Endothelial cell of umbilical vein (primary cell): ENCODE data around the gene INTS2. TPM values are rescaled to one million over a fixed set of nuclear protein-coding genes. Genes with fewer than 3 reads are reported as not detected.

Experiments
- BruUV-seq: library from RNA; stranded (reverse); fragments of 400-500 nt; replicated peaks from 2 replicates; lab custom pipeline; 2021; lab: Mats Ljungman, UMichigan
- CTCF ChIA-PET: fragments of 300-600, 350-600 bp; sonication (Branson Sonifier 250); formaldehyde crosslinking; loops from one replicate; lab custom pipeline; 2021; ENCODE audit warnings: antibody characterized with exemption, inconsistent platforms; lab: Charles Lee
- POLR2A ChIA-PET: fragments of 300-600, 350-600 bp; sonication (Branson Sonifier 250); formaldehyde crosslinking; loops from one replicate; lab custom pipeline; 2021; ENCODE audit warnings: antibody characterized with exemption, inconsistent platforms; lab: Charles Lee
- DNase-seq: peaks from one replicate; pipeline ENCODE4 v3.0.0-alpha.2; 2011; ENCODE audit warnings: low read depth, low spot score
- FAIRE-seq: peaks from 2 replicates; lab custom pipeline; 2011; peaks lifted over from hg19 to GRCh38; lab: Jason Lieb, UNC
- H2AFZ ChIP-seq: 2 replicates; pipeline ENCODE4 v1.6.0; 2012; ENCODE audit warnings: low read depth, low read length, control low read depth, inconsistent platforms
- H3K27ac ChIP-seq: 2 replicates; pipeline ENCODE4 v1.5.1; 2011; ENCODE audit warnings: low read depth, mild to moderate bottlenecking, control low read depth, low read length, moderate library complexity; ENCODE audit not compliant: insufficient read depth
- H3K27me3 ChIP-seq, 2 experiments: 2 replicates each; pipeline versions ENCODE4 v1.6.0 to v1.6.1; 2011; ENCODE audit warnings: low read length in 2 of 2, mixed read lengths in 1 of 2; ENCODE audit not compliant: control insufficient read depth in 2 of 2, insufficient read depth in 2 of 2
- H3K36me3 ChIP-seq, 2 experiments: 2 replicates in 1 of 2; 3 replicates in 1 of 2; pipeline ENCODE4 v1.5.1; 2011; ENCODE audit warnings: low read length in 2 of 2, mild to moderate bottlenecking in 1 of 2, moderate library complexity in 1 of 2; ENCODE audit not compliant: control insufficient read depth in 2 of 2, insufficient read depth in 2 of 2; ENCODE audit errors: extremely low read depth in 1 of 2
- H3K4me1 ChIP-seq: 3 replicates; pipeline ENCODE4 v1.5.1; 2011; ENCODE audit warnings: mild to moderate bottlenecking, low read length; ENCODE audit not compliant: control insufficient read depth, insufficient read depth; ENCODE audit errors: extremely low read depth
- H3K4me2 ChIP-seq: 2 replicates; pipeline ENCODE4 v1.6.1; 2011; ENCODE audit warnings: low read length, control low read depth, mixed read lengths; ENCODE audit not compliant: insufficient read depth
- H3K4me3 ChIP-seq, 3 experiments: fragments of 200-600 bp in 1 of 3; sonication (generic), shearing (Covaris generic) in 1 of 3; replicated peaks in 1 of 3; 2 replicates each; pipeline ENCODE4 v1.5.1; 2011 to 2016; ENCODE audit warnings: control low read depth in 3 of 3, low read length in 3 of 3, mild to moderate bottlenecking in 2 of 3, inconsistent platforms in 1 of 3, low read depth in 1 of 3, moderate library complexity in 1 of 3; ENCODE audit not compliant: insufficient read depth in 1 of 3
- H3K79me2 ChIP-seq: 2 replicates; pipeline ENCODE4 v1.6.0; 2012; ENCODE audit warnings: low read length, inconsistent platforms; ENCODE audit not compliant: control insufficient read depth, insufficient read depth
- H3K9ac ChIP-seq: replicated peaks from 2 replicates; pipeline ENCODE3; 2011; ENCODE audit warnings: low read length, control low read depth; ENCODE audit not compliant: insufficient read depth; ENCODE audit errors: extremely low read depth
- H3K9me1 ChIP-seq: replicated peaks from 3 replicates; pipeline ENCODE4 v1.6.0; 2011; ENCODE audit warnings: mild to moderate bottlenecking, low read length; ENCODE audit not compliant: control insufficient read depth, insufficient read depth; ENCODE audit errors: extremely low read depth
- H3K9me3 ChIP-seq: replicated peaks from 2 replicates; pipeline ENCODE4 v1.5.1; 2012; ENCODE audit warnings: low read length, inconsistent platforms; ENCODE audit not compliant: control insufficient read depth, insufficient read depth
- H4K20me1 ChIP-seq: replicated peaks from 2 replicates; pipeline ENCODE3; 2011; ENCODE audit warnings: mild to moderate bottlenecking, low read length; ENCODE audit not compliant: control insufficient read depth, insufficient read depth; ENCODE audit errors: extremely low read depth
- CTCF ChIP-seq, 2 donors: IDR thresholded peaks; 1 replicate in 1 of 2; 2 replicates in 1 of 2; pipeline ENCODE4 v1.5.1; 2011; ENCODE audit warnings: low read length in 2 of 2, mild to moderate bottlenecking in 2 of 2, moderate library complexity in 2 of 2, control low read depth in 1 of 2, inconsistent platforms in 1 of 2, low read depth in 1 of 2; ENCODE audit not compliant: insufficient read depth in 1 of 2; ENCODE audit errors: extremely low read depth in 1 of 2
- EZH2 ChIP-seq: IDR thresholded peaks from 2 replicates; pipeline ENCODE4 v1.6.1; 2012; ENCODE audit warnings: borderline replicate concordance, low read depth, mild to moderate bottlenecking, moderate library complexity, low read length, inconsistent platforms; ENCODE audit not compliant: severe bottlenecking
- FOS ChIP-seq: IDR thresholded peaks from 2 replicates; pipeline ENCODE4 v1.6.1; 2011; ENCODE audit warnings: mild to moderate bottlenecking, low read length, moderate library complexity, borderline replicate concordance; ENCODE audit not compliant: insufficient read depth
- GATA2 ChIP-seq: IDR thresholded peaks from 2 replicates; pipeline ENCODE4 v1.7.0; 2011; ENCODE audit warnings: low read depth, mild to moderate bottlenecking, moderate library complexity, mixed read lengths, low read length; ENCODE audit not compliant: insufficient read length, insufficient read depth
- JUN ChIP-seq: IDR thresholded peaks from 2 replicates; pipeline ENCODE4 v1.6.1; 2011; ENCODE audit warnings: borderline replicate concordance, low read depth; ENCODE audit not compliant: insufficient read length, insufficient read depth
- MAX ChIP-seq: IDR thresholded peaks from 2 replicates; pipeline ENCODE4 v1.6.1; 2011; ENCODE audit not compliant: insufficient read depth, insufficient read length
- MYC ChIP-seq: IDR thresholded peaks from one replicate; pipeline ENCODE4 v1.6.1; 2011; ENCODE audit warnings: mild to moderate bottlenecking, low read depth, low read length
- POLR2A ChIP-seq: IDR thresholded peaks from 2 replicates; pipeline ENCODE4 v1.6.1; 2012; ENCODE audit warnings: low read depth, mild to moderate bottlenecking, control low read depth, low read length
- POLR2AphosphoS5 ChIP-seq: IDR thresholded peaks from 2 replicates; pipeline ENCODE4 v1.6.1; 2012; ENCODE audit warnings: low read depth, mild to moderate bottlenecking, control low read depth, low read length, moderate library complexity; ENCODE audit not compliant: insufficient read depth
- dilution Hi-C: fragments of 300-500 bp; cut with MboI; formaldehyde crosslinking; loops from one replicate; pipeline ENCODE4 v1.15.0; 2019; ENCODE audit warnings: low sequenced_read_pairs; ENCODE audit not compliant: extremely low pct_ligation_motif_present
- intact Hi-C: fragments of 100-400 bp; cut with micrococcal nuclease; formaldehyde crosslinking; loops from one replicate; pipeline ENCODE4 v1.10.0; 2022
- polyA plus RNA-seq, 4 experiments: library from polyadenylated mRNA; depleted of rRNA in 3 of 4; stranded (reverse) in 3 of 4; unstranded in 1 of 4; fragments of >200 nt; gene quantifications; 2 replicates each; pipeline versions ENCODE4 v1.2.1 to v1.2.3, GENCODE V29; 2011 to 2012; ENCODE audit warnings: missing spikeins in 1 of 4
- total RNA-seq: library from RNA; stranded (reverse); gene quantifications from 2 replicates; pipeline ENCODE4 v1.2.3, GENCODE V29; 2021

Gene INTS2
- total and polyA plus RNA-seq, 2 donors (not counting 3 experiments of a cell fraction or from before 2014, with no cell fraction given) = 6.2 to 13.4 TPM

GRCh38 chr17:61852857-61853256 is 74.9 kb downstream of the INTS2 start:
- H3K9ac ChIP-seq = no peak overlapping the region
- no TSS peak for BruUV-seq
- H4K20me1 ChIP-seq = no peaks in the 10 kb centered on the region
- intact Hi-C loops = no loop called here
- no peak overlapping the region for H2AFZ ChIP-seq
- H3K9me1 ChIP-seq = no peaks in the 10 kb centered on the region
- no peak overlapping the region for H3K4me2 ChIP-seq
- no peaks in the 10 kb centered on the region for H3K4me1 ChIP-seq
- dilution Hi-C loops = no loop called here
- H3K36me3 ChIP-seq = peaks cover 0 to 4% of the 10 kb centered on the region in 2 experiments
- TF ChIP-seq EZH2 (no peak), POLR2A (no peak), FOS (no peak), MYC (no peak), GATA2 (no peak), JUN (no peak), CTCF (IDR thresholded peaks at IDR 0.05; ENCODE audit: extremely low read depth in 1 of 2, insufficient read depth in 1 of 2, low read depth in 1 of 2, low read length in 2 of 2) (no peak), POLR2AphosphoS5 (no peak), MAX (no peak)
- FAIRE-seq = no peak
- POLR2A ChIA-PET = no interaction called here
- DNase-seq = no peak
- H3K9me3 ChIP-seq = no peaks in the 10 kb centered on the region
- no peaks in the 10 kb centered on the region for H3K27me3 ChIP-seq
- H3K79me2 ChIP-seq = no peaks in the 10 kb centered on the region
- CTCF ChIA-PET = interaction anchor here (1.5 kb wide), 1 partner anchor 11 kb away, joined by 3 read pairs; no protein-coding TSS in a partner anchor
- H3K4me3 ChIP-seq = no peak overlapping the region
- H3K27ac ChIP-seq = no peak overlapping the region
